HG03378 (cell line): Measurements from ENCODE around the gene COG4.

ENCODE experiments used
- ATAC-seq: cut with Tn5 transposase; IDR thresholded peaks from one replicate; pipeline ENCODE4 v1.9.1; 2021; ENCODE audit warnings: mild to moderate bottlenecking, moderate library complexity; ENCODE audit not compliant: unreplicated experiment

COG4 gene

DNA sequence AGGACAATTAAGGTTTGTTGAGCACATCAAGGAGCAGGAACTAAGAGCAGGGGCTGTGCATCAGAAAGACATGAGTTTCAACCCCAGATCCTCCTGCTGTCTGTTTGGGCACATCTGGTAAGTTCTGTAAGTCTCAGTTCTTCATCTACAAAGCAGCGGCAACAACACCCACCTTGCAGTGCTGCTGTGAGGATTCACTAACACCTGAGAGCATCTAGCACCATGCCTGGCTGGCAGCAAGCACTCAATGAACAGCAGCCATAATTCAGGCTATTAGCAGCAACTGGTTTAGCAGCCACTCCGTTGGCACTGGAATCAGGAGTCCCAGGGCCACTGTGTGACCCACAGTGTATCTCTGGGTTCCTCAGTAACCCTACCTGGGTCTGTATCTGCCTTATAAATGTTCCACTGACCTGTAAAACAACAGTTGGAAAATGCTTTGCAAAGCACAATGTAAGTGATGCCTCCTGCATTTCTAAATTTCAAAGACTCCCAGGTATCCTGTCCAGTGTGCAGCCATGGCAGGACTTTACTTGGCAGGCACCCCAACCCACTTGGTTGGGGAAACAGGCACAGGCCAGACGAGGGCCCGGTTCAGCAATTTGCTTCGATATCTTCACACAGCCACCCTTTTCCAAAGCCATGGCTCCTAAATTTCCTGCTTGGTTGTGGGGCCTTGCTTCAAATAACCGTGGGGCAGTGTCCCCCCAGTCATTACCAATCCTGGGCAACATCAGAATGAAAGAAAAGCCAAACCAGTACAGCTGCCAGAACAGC is 88.7 kb downstream of the COG4 start:
- no peak for ATAC-seq

DNA sequence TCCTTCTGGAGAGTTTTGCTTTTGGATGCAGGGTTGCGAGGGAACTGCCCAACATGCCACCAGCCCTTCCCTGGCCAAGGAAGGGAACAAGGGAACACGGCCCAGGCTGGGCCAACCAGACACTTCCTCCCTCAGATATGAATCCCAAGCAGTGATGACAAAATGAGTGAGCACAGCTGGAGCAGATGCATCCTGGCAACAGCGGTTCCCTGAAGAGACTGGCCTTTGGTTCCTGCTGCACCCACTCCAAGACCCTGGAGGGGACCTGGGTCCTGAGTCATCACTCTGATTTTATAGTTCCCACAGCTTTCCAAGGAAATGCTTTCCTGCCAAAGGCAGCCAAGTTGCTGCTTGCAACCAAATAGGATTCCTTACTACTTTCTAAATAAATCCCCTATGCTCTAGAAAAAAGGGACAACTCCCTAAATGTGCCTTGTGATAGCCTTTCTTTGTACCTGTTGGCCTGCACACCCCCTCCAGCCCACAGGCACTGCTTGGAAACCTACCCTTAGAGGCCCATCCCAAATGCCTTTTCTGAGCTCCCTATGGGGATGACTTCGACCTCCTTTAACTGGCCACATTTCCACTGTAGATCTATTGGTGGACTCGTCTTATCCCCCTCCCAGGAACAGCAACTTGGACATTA is 89.8 kb downstream of the COG4 start:
- ATAC-seq, result no peak

- no peak for ATAC-seq
Observed at GRCh38 chr16:70432723-70433457, 90.5 kb downstream of the COG4 start.

DNA sequence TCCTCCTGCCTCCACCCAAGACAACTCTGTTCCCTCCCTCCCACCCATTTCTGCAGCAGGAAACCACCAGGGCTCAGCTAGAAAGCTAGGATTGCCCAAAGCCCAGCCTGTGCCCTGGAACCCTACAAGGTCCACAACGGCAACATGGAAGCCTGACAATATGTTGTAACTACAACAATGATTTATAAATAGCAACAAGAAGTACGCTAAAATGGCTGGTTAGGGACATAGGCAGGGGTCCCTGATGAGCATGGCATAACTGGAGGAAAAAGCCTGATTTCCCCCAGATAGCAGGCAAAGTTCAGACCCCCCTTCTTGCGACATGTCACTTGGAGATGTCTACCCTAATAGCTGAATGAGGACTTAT is 91.0 kb downstream of the COG4 start:
- no peak for ATAC-seq

DNA sequence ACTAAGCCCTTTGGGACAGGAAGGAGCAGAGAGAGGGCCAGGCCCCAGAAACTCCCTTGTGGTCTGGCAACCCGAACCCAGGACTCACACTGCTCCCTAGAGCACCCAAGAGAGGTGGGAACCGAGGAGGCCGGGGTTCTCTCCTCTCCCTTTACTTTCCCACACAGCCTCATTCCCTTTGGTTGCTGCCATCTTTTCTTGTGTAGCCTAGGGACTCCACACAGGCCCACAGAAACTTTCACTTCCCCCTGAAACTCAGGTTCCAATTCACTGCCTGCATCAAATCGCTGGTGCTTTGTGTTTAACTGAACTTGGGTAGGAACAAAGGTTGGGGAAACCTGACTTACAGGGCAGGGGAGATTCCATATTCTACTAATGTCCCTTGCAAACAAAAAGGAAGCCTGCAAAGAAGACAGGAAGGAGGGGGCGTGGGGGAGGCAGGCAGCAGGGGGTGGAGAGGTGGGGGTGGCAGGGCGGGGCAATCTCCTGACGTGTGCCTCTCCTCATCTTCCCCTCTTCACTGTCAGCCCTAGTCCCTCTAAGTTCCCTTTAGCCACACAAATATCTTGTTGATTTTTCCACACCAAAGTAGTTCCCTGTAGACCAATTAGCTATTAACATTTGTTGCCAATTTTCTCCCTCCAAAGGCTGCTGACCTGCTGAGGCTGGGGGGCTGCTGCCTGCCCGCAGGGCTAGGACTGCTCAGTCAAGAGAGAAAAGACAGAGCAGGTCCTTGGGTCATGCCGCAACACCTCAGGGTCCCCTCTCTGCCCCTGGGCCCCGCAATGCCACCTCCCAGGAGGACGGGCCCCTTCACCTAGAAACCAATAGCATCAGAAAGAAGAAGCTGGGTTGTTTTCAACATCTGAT is 92.5 kb downstream of the COG4 start:
- peak; percentile 53 for ATAC-seq
